ENCODE data around the gene SIGLEC12. TPM values are rescaled to one million over a fixed set of nuclear protein-coding genes. Genes with fewer than 3 reads are reported as not detected.
"Not testable (repeated sequence)": the region's sequence is repeated elsewhere in the genome, so short reads cannot be mapped to it uniquely, and the experiment has no call there.

Gene SIGLEC12
- total RNA-seq, 6 experiments from 2014 or later = not detected

GRCh38 chr19:51456541-51457290 lies 44.9 kb downstream of the SIGLEC12 start:
- Mint-ChIP-seq H3K36me3 (ENCODE audit: low read depth) (no peaks in the 10 kb centered on the region), H3K9me3 (peaks cover 17% of the 10 kb centered on the region; the same call in 1 of the 2 replicates), H3K4me1 (ENCODE audit: low read depth) (no peaks in the 10 kb centered on the region), H3K27ac (no peak overlapping the region), H3K27me3 (ENCODE audit: insufficient read depth) (peaks cover 5% of the 10 kb centered on the region), H3K4me3 (no peak overlapping the region)
- DNase-seq = no peak
- TF ChIP-seq CTCF (IDR thresholded peaks at IDR 0.05) = no peak

DNA sequence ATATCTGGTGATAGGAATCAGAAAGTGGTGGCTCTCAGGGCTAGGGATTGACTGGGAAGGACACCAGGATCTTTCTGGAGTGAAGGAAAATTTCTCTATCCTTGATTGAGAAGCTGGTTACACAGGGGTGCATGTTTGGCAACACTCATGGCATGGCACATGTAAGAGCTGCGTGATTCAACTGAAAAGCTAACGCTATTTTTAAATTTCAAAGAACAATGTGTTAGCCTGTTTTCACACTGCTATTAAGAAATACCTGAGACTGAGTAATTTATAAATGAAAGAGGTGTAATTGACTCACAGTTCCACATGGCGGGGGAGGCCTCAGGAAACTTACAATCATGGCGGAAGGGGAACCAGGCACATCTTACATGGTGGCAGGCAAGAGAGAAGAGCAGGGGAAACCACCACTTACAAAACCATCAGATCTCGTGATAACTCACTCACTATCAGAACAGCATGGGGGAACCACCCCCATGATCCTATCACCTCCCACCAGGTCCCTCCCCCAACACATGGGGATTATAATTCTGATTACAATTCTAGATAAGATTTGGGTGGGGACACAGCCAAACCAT lies 50.8 kb downstream of the SIGLEC12 start:
- no peak for DNase-seq
- Mint-ChIP-seq H3K4me3 (no peak overlapping the region), H3K36me3 (ENCODE audit: low read depth) (peaks cover 9% of the 10 kb centered on the region; the same call in 1 of the 2 replicates), H3K27me3 (ENCODE audit: insufficient read depth) (peaks cover 5% of the 10 kb centered on the region), H3K4me1 (ENCODE audit: low read depth) (no peaks in the 10 kb centered on the region), H3K27ac (no peak overlapping the region), H3K9me3 (peaks cover 34% of the 10 kb centered on the region)
- TF ChIP-seq CTCF (IDR thresholded peaks at IDR 0.05) = no peak

GRCh38 chr19:51448411-51449016 lies 53.1 kb downstream of the SIGLEC12 start:
- no peak for TF ChIP-seq CTCF (IDR thresholded peaks at IDR 0.05)
- peaks cover 9% of the 10 kb centered on the region; the same call in 1 of the 2 replicates for H3K36me3 Mint-ChIP-seq (ENCODE audit: low read depth)
- peaks cover 29% of the 10 kb centered on the region for H3K9me3 Mint-ChIP-seq
- DNase-seq = no peak
- H3K4me3 Mint-ChIP-seq = no peak overlapping the region
- H3K27ac Mint-ChIP-seq = no peak overlapping the region
- H3K27me3 Mint-ChIP-seq (ENCODE audit: insufficient read depth) = peaks cover 5% of the 10 kb centered on the region
- H3K4me1 Mint-ChIP-seq (ENCODE audit: low read depth) = no peaks in the 10 kb centered on the region

GRCh38 chr19:51448011-51448410 lies 53.6 kb downstream of the SIGLEC12 start:
- no peak for DNase-seq
- peaks cover 9% of the 10 kb centered on the region; the same call in 1 of the 2 replicates for H3K36me3 Mint-ChIP-seq (ENCODE audit: low read depth)
- no peak overlapping the region for H3K27ac Mint-ChIP-seq
- H3K9me3 Mint-ChIP-seq = peaks cover 28% of the 10 kb centered on the region
- H3K4me3 Mint-ChIP-seq = no peak overlapping the region
- H3K27me3 Mint-ChIP-seq (ENCODE audit: insufficient read depth) = peaks cover 5% of the 10 kb centered on the region; the same call in 1 of the 2 replicates
- no peak for TF ChIP-seq CTCF (IDR thresholded peaks at IDR 0.05)
- H3K4me1 Mint-ChIP-seq (ENCODE audit: low read depth) = no peaks in the 10 kb centered on the region

DNA sequence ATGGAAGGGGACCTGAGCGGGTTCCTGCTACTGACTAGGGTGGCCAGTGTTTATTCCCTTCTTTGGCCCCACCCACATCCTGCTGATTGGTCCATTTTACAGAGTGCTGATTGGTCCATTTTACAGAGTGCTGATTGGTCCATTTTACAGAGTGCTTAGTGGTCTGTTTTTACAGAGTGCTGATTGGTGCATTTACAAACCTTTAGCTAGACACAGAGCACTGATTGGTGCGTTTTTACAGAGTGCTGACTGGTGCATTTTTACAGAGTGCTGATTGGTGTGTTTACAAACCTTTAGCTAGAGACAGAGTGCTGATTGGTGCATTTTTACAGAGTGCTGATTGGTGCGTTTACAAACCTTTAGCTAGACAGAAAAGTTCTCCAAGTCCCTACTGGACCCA lies 54.1 kb downstream of the SIGLEC12 start:
- DNase-seq; H3K27ac Mint-ChIP-seq; H3K4me1 Mint-ChIP-seq (ENCODE audit: low read depth); H3K36me3 Mint-ChIP-seq (ENCODE audit: low read depth); H3K27me3 Mint-ChIP-seq (ENCODE audit: insufficient read depth); H3K4me3 Mint-ChIP-seq: not testable (repeated sequence)
- peaks cover 25% of the 10 kb centered on the region for H3K9me3 Mint-ChIP-seq

All from HFFc6 (cell line).